ENCODE measurements around the gene DLX1.
"Not testable (repeated sequence)": the region's sequence is repeated elsewhere in the genome, so short reads cannot be mapped to it uniquely, and the experiment has no call there.

DLX1 gene

DNA sequence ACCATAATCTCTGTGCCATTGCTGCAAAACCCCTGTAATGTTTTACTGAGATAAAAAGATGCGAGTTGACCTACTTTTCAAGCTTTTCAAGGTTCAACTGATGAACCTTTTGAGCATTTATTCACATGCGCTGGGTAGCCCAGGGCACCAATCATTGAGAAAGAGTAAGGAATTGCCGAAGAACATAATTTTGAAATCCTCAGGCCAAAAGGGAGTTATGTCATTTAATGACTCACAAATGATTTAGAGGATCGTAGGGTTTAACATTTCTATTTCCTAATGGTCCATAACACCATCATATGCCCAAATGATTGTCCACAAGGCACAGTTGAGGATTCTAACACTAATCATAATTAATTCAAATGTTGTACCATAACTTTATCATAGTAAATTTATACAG is 20.2 kb upstream of the DLX1 start:
- no peak for DNase-seq (ENCODE audit: low read depth)

DNA sequence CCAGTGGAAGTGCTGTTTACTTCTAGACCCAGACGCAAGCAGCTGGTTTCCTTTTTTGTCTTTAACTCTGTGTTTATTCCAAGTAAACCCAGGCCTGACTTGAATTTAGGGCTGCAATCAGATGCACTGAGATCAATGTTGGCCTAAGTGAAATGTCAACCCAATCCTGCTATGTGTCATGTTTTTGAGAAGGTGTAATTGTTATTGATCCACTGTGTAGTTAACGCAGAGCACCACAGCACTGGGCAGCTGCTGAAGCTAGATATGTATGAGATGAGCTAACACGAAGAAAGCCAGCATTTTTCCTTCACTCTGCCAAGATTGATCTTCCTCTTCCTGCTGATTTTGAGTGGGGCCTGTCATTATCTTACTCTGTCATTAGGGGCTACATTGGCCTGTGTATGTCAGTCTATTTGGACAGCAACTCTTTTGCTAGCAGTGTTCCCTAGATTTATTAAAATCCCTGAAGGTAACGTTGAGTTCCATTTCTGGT is 18.9 kb upstream of the DLX1 start:
- DNase-seq (ENCODE audit: low read depth) = no peak

DNA sequence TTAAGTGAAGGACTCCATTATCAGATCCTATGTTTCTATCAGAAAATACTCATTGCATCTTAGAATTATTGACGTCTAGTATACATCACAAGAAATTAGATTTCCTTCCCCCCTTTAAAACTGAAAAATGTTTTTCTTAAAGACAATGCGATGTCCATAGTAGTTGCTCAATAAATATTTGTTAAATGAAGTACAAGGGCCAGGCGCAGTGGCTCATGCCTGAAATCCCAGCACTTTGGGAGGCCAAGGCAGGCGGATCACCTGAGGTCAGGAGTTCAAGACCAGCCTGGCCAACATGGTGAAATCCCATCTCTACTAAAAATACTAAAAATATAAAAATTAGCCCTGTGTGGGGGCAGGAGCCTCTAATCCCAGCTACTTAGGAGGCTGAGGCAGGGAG is 17.4 kb upstream of the DLX1 start:
- DNase-seq (ENCODE audit: low read depth) = not testable (repeated sequence)

DNA sequence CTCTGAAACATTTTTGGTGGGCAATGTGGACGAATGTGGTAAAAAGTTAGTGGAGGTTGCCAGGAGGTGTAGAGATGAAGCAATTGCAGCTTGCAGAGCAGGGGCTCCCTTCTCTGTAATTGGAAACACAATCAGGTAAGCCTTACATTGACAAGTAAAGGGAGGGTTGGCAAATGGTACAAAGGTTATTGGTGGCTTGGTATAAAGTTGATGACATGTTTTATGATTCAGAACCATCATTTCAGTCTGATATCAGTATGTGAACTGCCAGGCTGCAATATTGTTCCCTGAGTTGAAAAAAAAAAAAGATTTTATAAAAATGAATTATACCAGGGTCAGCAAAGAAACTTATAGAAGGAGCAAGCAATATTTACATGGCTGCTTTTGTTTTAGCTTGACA is 14.4 kb upstream of the DLX1 start:
- DNase-seq (ENCODE audit: low read depth) = no peak

DNA sequence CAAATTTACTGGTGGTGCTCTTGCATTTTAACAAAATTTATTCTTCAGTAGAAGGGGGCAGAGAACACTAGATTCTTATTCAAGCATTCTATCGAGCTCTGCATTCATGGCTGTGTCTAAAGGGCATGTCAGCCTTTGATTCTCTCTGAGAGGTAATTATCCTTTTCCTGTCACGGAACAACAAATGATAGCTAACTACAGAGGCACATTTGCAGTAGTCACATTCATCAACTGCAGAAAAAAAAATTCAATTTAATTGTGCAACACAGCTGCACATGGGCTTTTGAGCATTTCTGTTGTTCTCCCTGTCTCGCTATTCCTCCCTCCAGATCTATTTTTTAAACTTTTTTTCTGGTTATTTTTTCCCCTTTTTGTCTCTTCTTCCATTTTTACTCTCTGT is 13.0 kb upstream of the DLX1 start:
- no peak for DNase-seq (ENCODE audit: low read depth)

DNA sequence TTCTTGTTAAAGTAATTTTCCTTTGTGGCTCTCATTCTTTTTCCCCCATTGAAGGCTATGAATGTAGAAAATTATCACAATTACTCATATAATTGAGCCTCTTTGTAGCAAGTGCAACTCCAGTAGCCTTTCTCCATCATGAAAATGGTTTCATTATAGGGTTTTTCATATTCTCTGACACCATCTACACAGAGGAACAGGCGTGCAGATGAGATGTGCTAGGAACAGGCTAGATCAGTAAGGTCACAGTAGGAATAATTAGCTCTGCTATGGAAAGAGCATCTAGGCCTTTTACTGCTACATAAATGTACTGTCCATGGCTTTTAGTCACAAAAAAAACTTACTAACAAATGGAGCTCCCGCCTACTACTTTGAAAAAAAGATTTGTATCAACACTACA is 12.6 kb upstream of the DLX1 start:
- no peak for DNase-seq (ENCODE audit: low read depth)

DNA sequence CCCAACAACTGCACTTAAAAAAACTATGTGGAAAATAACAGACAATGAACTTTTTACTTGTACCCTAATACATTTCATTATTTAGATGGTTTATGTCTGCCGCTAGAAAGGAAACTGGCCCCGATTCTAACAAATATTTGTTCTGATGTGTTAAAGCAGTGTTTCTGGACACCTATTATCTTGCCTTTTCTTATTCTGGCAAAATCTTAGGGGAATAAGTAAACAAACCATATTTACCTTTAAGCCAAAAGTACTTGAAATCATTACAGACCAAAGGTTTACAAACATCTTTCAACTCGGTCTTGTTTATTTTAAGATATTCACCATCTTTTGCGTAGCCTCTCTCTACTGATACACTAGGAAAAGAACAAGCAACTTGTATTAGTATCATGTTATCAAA is 11.8 kb upstream of the DLX1 start:
- DNase-seq (ENCODE audit: low read depth) = no peak

DNA sequence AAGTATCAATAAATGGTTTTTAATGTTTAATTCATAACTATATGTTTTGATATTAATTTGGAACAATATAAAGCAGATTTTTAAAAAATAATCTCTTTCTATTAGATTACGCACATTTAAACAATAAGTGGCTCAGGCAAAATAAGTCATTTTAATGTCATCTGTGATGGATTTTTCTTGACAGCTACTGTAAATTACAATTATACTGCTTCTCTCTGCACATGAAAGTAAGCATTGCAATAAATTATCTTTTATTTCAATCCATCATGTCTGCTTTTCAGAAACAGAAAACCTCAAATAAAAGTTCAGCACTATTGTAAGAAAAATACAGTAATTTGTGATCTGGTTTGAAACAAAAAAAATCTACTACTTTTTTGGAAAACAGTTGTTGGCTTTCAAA is 11.1 kb upstream of the DLX1 start:
- DNase-seq (ENCODE audit: low read depth) = no peak

DNA sequence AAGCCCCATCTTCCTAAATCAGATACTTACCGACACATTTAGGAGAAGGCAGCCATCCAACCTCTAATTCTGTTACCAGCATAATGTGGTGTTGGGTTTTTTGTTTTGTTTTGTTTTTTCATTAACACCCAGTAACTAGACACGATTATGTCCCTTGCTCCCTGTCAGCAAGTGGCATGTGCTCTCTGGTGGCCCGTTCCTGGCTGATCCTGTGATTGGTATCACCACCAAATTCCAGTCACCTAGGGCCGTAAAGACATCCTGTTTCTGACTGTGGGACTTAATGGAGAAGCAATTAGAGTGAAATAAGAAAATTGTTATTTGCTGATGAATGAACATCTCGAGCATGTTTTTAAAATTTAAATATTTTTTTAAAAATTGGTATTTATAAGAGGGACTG is 5.9 kb upstream of the DLX1 start:
- no peak for DNase-seq (ENCODE audit: low read depth)

DNA sequence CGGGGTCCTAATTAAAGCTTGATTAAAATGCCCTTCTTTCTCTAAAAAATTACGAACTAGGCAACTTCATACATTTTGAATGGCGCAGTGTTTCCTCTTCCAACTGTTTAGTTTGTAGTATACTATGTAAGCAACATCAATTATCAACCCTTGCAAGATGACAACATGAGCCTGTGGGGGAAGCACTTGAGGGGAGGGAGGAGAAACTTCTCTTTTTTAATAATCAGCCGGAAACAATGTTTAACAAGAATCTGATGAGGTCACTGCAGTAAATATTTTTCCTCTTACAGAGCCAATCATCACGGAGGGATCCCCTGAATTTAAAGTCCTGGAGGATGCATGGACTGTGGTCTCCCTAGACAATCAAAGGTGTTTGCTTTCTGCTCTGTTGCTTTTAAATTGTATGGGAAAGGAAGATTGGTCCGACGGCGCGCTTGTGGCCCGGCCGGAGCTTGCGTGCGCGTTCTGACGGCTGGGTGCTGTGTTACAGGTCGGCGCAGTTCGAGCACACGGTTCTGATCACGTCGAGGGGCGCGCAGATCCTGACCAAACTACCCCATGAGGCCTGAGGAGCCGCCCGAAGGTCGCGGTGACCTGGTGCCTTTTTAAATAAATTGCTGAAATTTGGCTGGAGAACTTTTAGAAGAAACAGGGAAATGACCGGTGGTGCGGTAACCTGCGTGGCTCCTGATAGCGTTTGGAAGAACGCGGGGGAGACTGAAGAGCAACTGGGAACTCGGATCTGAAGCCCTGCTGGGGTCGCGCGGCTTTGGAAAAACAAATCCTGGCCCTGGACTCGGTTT is 5.3 kb upstream of the DLX1 start:
- DNase-seq (ENCODE audit: low read depth) = no peak

DNA sequence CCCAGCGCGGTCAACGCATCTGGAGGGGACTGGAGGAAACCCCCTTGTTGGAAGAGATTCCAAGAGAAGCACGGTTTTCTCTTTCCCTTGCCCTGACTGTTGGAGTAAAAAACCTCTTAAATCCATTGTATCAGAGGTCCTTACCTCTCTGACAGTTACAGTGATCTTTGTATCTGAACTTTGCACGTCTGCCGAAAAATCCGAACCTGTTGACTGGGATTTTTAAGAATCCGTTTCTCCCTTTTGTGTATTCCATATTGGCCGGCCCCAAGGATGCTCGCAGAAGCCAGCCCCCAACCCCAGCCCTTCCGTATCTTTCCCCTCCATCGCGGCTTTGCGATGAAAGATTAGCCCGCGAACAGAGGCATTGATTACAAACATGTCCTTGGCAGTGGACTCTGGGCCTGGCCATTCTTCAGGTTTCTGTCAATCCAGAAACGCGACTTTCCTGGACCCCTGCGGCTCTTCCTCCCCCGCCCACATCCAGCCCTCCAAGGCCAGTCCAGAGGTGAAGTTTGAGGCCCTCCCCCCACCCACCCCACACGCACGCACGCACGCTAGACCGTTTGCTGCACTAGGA is 4.6 kb upstream of the DLX1 start:
- DNase-seq (ENCODE audit: low read depth) = no peak

DNA sequence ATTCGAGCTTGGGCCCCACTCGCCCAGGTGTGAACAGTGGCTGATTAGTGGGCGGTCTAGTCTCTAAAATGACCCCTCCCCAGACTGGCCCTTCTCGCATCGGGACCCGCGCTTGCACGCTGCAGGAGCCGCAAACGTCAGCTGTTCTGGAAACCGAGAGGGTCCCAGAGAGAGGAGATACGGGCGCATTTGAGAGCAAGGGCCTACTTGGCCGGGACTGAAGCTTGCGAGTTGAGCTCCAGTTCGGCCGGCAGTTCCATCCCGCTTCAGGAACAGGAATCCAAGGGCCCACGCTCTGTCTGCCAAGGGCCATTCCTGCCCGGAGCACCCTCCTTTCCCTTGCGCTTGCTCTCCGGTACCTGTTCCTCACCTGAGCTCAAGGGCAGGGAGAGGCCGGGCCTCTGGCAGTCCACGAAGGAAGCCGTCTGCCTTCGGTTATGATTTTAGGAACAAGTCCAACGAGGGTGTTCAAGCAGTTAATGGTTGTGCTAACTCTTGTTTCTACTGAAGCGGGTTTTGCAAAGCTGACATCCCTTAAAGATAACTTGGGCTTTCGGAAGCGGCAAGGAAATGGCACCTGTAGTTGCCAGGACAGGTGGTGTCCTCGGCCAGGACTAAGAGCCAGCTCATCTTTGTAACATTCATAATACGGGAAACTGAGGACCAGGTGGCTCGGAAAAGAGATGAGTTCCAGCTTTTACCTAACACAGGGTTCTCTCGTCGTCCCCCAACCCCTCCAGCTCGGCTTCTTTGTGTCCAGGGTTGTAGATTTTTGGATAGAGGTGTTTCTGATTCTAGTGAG is 3.9 kb upstream of the DLX1 start:
- no peak for DNase-seq (ENCODE audit: low read depth)

DNA sequence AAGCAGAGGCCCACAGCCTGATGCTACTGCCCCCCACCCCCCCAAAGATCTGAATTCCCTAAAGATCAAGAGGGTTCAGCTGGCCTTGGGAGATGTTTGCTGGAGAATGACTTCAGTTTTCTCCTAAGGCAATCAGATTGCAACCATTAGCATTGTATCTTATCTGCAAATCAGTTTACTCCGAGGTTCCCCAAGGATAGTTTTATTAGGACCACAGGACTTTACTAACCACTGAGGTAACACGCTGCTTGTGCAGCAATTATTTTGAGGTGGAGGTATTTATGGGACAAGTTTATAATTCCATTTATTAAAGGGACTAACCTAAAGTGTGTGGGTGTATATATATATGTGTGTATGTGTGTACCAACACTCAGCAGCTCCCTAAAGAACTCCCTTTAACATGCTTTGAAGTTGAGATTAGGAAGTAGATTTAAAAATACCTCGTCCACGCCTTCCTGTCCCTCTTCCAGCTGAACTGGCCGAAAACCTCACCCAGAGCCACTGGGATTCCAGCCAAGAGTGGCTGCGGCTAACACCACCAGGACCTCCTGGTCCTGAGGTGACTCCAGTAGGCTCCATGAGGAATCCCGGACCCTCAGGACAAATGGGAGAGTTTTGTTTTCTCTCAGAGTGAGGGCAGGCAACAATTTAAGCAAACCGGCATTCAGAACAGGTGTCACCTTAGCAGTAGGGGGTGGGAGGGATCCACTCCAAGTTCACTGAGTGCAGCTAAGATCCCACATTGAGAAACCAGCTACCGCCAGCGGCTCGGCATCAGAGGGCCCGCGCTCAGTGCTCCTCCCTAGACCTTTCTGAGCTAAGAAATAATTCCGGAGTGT is 3.0 kb upstream of the DLX1 start:
- DNase-seq (ENCODE audit: low read depth) = no peak

DNA sequence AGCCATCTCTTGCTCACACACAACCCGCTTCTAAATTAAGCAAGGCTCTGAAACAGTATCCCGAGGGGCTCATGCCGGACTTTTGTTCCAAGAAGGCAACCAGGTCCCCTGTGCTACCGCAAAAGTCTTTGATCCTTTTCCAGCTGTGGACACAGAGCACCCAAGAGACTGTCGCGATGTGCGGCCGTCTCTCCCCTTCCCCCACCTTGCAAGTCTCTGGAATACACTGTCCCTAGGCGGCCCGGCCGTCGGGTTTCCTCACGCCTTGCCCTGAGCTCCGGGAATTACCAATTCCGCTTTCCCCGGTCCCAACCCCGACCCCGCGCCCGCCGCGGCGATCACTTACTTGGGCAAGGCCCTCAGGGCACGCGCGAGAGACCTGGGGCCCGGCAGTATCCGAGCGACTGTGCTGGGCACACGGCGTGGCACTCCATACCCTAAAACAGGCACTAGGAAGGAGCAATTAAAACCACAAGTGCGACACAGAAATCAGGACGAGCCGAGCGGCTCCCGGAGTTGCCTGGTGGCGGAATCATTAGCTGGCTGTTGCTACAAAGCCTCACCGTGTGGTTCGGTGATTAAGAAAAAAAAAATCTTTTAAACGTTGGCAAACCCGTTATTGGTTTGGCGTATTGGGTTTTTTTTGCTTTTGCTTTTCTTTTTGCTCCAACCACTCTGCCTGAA is 2.2 kb upstream of the DLX1 start:
- no peak for DNase-seq (ENCODE audit: low read depth)

DNA sequence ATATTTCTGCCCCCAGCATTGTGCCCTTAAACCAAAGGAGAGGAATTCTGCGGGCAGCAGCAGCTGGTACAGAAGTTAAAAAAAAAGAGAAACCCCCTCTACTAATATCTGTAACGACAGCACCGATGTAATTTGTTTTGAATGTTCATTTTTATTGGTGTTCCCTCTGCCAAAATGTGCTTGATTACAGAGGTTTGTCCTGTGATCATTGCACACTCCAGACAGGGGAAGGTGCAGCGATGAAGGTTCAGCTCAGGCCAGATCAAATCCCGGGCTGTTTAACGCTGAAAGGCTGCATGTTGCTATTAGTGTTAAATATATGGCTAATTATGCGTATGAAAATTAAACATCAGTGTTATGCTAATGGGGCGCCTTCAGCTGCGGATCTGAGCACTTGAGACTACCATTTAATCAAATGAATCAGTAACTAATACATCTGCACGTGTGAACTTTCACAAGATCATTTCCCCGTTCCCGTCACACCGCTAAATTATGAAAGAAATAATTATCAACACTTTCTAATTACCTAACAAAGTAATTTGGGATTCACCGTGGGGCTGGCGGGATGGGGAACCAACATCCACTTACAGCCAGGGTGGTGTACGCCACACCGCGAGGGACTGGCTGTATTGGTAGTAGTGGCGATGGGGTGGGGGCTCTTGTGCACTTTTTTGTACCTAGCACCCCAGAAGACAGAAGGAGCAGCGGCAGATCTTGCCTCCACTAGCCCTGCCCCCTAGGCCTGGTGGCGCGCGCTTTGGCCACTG is 1.5 kb upstream of the DLX1 start:
- DNase-seq (ENCODE audit: low read depth) = no peak

DNA sequence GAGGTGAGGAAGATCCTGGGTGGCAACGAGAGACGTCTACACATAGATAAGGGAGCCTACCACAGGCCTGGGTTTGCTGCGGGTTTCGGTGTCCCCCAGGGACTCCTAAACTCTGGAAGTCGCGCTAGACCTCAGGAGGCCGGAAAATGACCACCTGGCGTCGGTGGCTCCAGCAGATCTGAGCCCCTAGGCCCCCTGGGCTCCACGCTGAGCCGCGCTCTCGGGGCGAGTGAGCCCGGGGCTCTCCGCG is 987 bp upstream of the DLX1 start:
- DNase-seq (ENCODE audit: low read depth) = no peak

DNA sequence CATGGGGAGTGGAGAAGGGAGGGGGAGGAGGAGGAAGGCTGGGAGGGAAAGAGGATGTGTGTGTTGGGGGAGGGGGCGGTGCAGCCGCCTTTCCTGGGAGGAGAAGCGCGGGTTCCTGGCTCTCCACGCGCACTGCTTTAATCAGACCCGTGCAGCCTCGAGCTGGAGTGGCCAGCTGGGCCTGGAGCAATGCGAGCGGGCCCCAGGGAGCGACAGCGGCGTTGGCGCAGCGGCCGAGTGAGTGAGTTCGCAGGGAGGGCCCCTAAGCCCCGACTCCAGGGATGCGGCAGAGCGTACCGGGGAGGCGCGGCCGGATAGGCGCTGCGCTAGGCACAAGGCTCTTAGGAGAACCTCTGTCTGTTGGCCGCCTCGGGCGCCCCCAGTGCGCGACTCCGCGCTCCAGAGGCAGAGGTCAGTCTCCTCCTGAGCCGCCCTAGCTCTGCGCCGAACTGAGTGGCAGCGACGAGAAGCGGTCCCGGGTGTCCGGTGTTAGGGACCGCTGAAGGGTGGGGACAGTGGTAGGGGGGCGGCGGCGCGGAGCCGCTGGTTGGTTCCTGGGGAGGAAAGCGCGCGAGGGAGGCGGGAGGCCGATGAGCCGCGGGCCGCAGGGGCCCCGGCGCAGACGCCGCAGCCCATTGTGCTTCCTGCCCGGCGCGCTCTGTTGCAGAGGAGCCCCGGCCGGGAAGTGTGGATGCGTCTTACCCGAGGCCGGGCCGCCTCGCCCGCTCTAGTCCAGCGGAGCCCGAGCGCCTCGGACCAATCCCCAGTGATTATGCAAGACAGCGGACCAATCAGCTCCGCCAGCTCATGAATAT is 455 bp upstream of the DLX1 start:
- peak; percentile 85 for DNase-seq (ENCODE audit: low read depth)

DNA sequence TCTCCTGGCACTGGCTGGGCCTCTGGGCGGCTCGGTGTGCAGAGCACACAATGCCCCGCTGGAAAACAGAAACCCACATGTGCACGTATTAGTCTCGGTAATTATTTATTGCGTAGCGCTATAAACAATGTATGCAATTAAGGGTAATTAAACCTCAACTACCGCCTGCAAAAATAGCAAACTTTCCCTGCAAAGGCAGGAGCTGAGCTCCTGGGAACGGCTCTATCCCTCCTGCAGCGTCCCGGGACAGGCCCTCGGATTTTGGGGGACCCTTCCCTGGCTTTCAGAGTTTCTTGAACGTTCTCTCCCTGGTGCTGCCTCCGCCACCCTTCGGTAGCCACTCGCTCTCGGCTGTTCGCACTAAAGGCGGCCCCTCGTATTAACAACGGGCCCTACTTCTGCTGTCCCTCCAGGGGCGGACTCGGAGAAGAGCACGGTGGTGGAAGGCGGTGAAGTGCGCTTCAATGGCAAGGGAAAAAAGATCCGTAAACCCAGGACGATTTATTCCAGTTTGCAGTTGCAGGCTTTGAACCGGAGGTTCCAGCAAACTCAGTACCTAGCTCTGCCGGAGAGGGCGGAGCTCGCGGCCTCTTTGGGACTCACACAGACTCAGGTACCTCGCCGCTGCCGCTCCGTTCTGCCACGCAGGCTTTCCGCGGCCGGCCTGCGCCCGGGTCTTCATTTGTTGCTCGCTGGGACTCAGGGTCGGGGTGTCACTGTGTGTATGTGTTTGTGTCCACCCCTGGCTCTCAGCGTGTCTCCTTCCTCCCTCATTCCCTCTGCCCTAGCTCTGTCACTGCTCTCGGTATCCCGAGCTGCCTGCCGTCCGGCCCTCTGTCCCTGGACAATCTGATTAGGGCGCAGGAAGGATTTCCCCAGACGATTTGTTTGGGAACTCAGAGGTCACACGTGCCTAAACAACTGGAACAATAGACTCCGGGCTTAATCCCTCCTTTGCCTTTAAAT is 1.2 kb downstream of the DLX1 start:
- DNase-seq (ENCODE audit: low read depth) = no peak

DNA sequence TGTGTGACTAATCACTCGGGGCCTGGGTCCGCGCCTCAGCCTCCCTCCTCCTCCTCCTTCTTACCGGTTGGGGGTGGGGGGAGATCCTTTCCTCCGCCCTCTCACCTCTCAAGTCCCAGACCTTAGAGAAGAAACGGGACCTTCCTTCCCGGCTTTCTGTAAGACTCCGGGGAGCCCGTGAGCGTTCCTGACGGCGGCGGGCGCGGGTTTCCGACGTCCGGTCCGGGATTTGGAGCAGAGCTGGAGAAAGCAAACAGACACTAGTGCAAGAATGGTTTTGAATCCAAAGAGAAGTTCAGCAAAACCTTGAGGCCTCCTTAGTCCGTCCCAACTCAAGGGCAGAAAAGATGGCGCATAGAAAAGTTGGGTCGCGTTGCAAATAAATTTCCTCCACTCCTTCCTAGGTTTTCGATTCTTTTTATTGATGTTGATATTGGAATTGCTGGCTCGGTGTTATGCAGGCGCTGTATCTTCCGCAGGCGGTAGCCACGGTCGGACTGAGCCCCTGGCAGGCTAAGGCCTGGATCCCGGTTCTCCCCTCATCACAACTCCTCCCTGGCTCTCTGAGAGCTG is 2.0 kb downstream of the DLX1 start:
- no peak for DNase-seq (ENCODE audit: low read depth)
